Endometrium (tissue), 2 donors: ENCODE measurements around the gene TAS2R13.

Experiments used
- FAIRE-seq: peaks from 2 replicates; lab custom pipeline; 2012; peaks lifted over from hg19 to GRCh38; lab: Jason Lieb, UNC
- donor health status: control.
- donor health status: control.

TAS2R13 gene

DNA sequence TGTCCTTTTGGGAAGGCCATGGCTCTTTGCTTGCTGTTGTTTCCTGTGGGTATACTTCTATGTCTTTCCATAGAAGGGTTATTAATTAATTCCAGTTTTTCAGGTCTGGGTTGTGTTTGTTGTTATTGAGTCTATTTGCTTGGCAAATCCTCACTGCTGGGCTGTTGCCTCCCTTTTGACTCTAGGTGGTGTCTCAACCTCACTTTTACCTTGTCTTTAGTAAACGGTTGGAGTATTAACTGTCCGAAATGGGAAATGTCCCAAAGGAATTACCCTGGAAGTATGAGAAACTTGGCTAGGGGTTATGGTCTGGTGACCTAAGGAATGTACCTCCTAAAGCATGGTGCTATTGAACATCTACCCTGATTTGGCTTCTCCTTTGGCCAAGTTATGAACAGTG lies 42.0 kb downstream of the TAS2R13 start:
- no peak for FAIRE-seq

- FAIRE-seq, result no peak
These were observed 45.7 kb downstream of the TAS2R13 start for GRCh38 chr12:10863512-10864218.

GRCh38 chr12:10861366-10861765 lies 48.0 kb downstream of the TAS2R13 start:
- FAIRE-seq, result no peak
